Gastroesophageal sphincter (tissue), 3 donors: ENCODE data around the gene NFATC4.

Source experiments
- CTCF ChIP-seq, 4 experiments: fragments of 200-600 bp in 2 of 4; fragments of 450-650 bp in 2 of 4; sonication (generic) in 1 of 4; IDR thresholded peaks; one replicate each; pipeline ENCODE4 v1.5.1; 2017 to 2019; ENCODE audit warnings: antibody characterized with exemption in 4 of 4, mild to moderate bottlenecking in 2 of 4, moderate library complexity in 2 of 4
- EP300 ChIP-seq: sonication (generic); formaldehyde crosslinking; IDR thresholded peaks from one replicate; pipeline ENCODE4 v1.6.1; 2017; ENCODE audit warnings: antibody characterized with exemption, mild to moderate bottlenecking
- POLR2A ChIP-seq, 2 donors: fragments of 450-650 bp; IDR thresholded peaks; one replicate each; pipeline ENCODE4 v1.6.1; 2017; ENCODE audit warnings: antibody characterized with exemption in 2 of 2, mild to moderate bottlenecking in 2 of 2, moderate library complexity in 1 of 2
- POLR2AphosphoS5 ChIP-seq: sonication (generic); formaldehyde crosslinking; IDR thresholded peaks from one replicate; pipeline ENCODE4 v1.6.1; 2017; ENCODE audit warnings: antibody characterized with exemption

- TF ChIP-seq EP300 (no peak), POLR2A (IDR thresholded peaks at IDR 0.05) (peak in 1 of 2 donors; percentile 13), CTCF (IDR thresholded peaks at IDR 0.05) (no peak), POLR2AphosphoS5 (no peak)
Observed at GRCh38 chr14:24368212-24368561, 203 bp downstream of the NFATC4 start.
